HepG2 (cell line): ENCODE data around the gene WDR3. TPM values are rescaled to one million over a fixed set of nuclear protein-coding genes. Genes with fewer than 3 reads are reported as not detected.
A peak's percentile ranks its signal among the peaks of the same experiment; 100 is the strongest.

ENCODE experiments used
- ATAC-seq: fragments of 200-7000 bp; cut with Tn5 transposase; 3 replicates; pipeline ENCODE4 v1.9.1; 2020; ENCODE audit warnings: mild to moderate bottlenecking, moderate library complexity
- BruUV-seq: library from RNA; stranded (reverse); fragments of 400-500 nt; replicated peaks from 2 replicates; lab custom pipeline; 2021; lab: Mats Ljungman, UMichigan
- CTCF ChIA-PET: fragments of 300-600 bp; formaldehyde crosslinking; extraction: SDS; loops from one replicate; lab custom pipeline; 2021; ENCODE audit warnings: low total read pairs, inconsistent platforms, low intra/inter-chr PET ratio; lab: Yijun Ruan, JAX
- POLR2A ChIA-PET: fragments of 350-600 bp; sonication (Branson Sonifier 250); formaldehyde crosslinking; loops from one replicate; lab custom pipeline; 2020; ENCODE audit warnings: antibody characterized with exemption, inconsistent platforms; lab: Yijun Ruan, JAX
- DNase-seq: peaks from one replicate; pipeline ENCODE4 v3.0.0-alpha.2; 2015; ENCODE audit warnings: low spot score
- FAIRE-seq: peaks from 3 replicates; lab custom pipeline; 2011; peaks lifted over from hg19 to GRCh38; lab: Jason Lieb, UNC
- H2AFZ ChIP-seq: one replicate; pipeline ENCODE4 v1.6.1; 2011; ENCODE audit warnings: low read length, inconsistent platforms
- H3K27ac ChIP-seq: fragments of 300-600 bp; 3 replicates; pipeline ENCODE4 v1.8.0; 2011; ENCODE audit warnings: mixed run types, mild to moderate bottlenecking, mixed read lengths, low read length, inconsistent platforms; ENCODE audit not compliant: insufficient read depth; ENCODE audit errors: extremely low read length
- H3K27me3 ChIP-seq, 2 experiments: fragments of 200-600 bp in 1 of 2; 2 replicates in 1 of 2; 3 replicates in 1 of 2; pipeline versions ENCODE4 v1.6.0 to v1.8.0; 2011; ENCODE audit warnings: low read length in 2 of 2, mild to moderate bottlenecking in 2 of 2, moderate library complexity in 2 of 2, inconsistent platforms in 1 of 2; ENCODE audit not compliant: insufficient read depth in 2 of 2, control insufficient read depth in 1 of 2
- H3K36me3 ChIP-seq, 2 experiments: fragments of 200-600 bp in 1 of 2; replicated peaks in 1 of 2; 2 replicates in 1 of 2; 3 replicates in 1 of 2; pipeline versions ENCODE4 v1.5.1 to v1.8.0; 2011; ENCODE audit warnings: low read length in 2 of 2, inconsistent platforms in 1 of 2; ENCODE audit not compliant: insufficient read depth in 2 of 2, control insufficient read depth in 1 of 2
- H3K4me1 ChIP-seq: 2 replicates; pipeline ENCODE4 v1.5.1; 2012; ENCODE audit warnings: low read length, inconsistent platforms; ENCODE audit not compliant: insufficient read depth
- H3K4me2 ChIP-seq: 2 replicates; pipeline ENCODE4 v1.6.0; 2011; ENCODE audit warnings: low read depth, low read length, inconsistent platforms
- H3K4me3 ChIP-seq, 3 experiments: fragments of 200-600 bp in 1 of 3; sonication (generic), shearing (Covaris generic) in 1 of 3; replicated peaks in 1 of 3; 2 replicates each; pipeline ENCODE4 v1.5.1; 2011 to 2016; ENCODE audit warnings: low read length in 3 of 3, inconsistent platforms in 2 of 3, low read depth in 2 of 3, mild to moderate bottlenecking in 2 of 3, control low read depth in 1 of 3, mixed read lengths in 1 of 3; ENCODE audit not compliant: insufficient read depth in 1 of 3
- H3K79me2 ChIP-seq: one replicate; pipeline ENCODE4 v1.6.1; 2011; ENCODE audit warnings: low read length, inconsistent platforms; ENCODE audit not compliant: insufficient read depth
- H3K9ac ChIP-seq: 2 replicates; pipeline ENCODE4 v1.6.0; 2011; ENCODE audit warnings: mild to moderate bottlenecking, low read depth, low read length, inconsistent platforms; ENCODE audit not compliant: insufficient read depth
- H3K9me3 ChIP-seq: 2 replicates; pipeline ENCODE4 v1.5.1; 2012; ENCODE audit warnings: mild to moderate bottlenecking, low read length
- H4K20me1 ChIP-seq: 2 replicates; pipeline ENCODE4 v1.6.0; 2011; ENCODE audit warnings: inconsistent platforms, mild to moderate bottlenecking, low read length, moderate library complexity; ENCODE audit not compliant: insufficient read depth
- ATF7-NPFF ChIP-seq: sonication (generic); formaldehyde crosslinking; IDR thresholded peaks from 2 replicates; pipeline ENCODE4 v1.8.1; 2023; ENCODE audit warnings: mild to moderate bottlenecking, low read depth, missing genetic modification reagents, moderate library complexity
- CTCF ChIP-seq: sonication (generic); formaldehyde crosslinking; IDR thresholded peaks from 2 replicates; pipeline ENCODE4 v1.5.0; 2020; ENCODE audit warnings: mild to moderate bottlenecking, missing genetic modification reagents, moderate library complexity
- FIP1L1 ChIP-seq: fragments of 200-400 bp; formaldehyde crosslinking; IDR thresholded peaks from 2 replicates; pipeline ENCODE4 v1.6.1; 2018; ENCODE audit warnings: low read depth, mild to moderate bottlenecking, low read length, moderate library complexity, borderline replicate concordance; ENCODE audit not compliant: insufficient read depth
- ISX ChIP-seq: sonication (generic); formaldehyde crosslinking; conservative IDR thresholded peaks from 2 replicates; pipeline ENCODE4 v1.5.0; 2020; ENCODE audit warnings: missing genetic modification reagents
- KIAA2018 ChIP-seq: sonication (generic); formaldehyde crosslinking; IDR thresholded peaks from 2 replicates; pipeline ENCODE4 v1.5.0; 2020; ENCODE audit warnings: mild to moderate bottlenecking, missing genetic modification reagents, borderline replicate concordance
- MTF1 ChIP-seq: sonication (generic); formaldehyde crosslinking; IDR thresholded peaks from 2 replicates; pipeline ENCODE4 v1.5.0; 2020; ENCODE audit warnings: missing genetic modification reagents
- PPARG ChIP-seq: conservative IDR thresholded peaks from 2 replicates; pipeline ENCODE4 v1.6.1; 2016; ENCODE audit warnings: missing biosample characterization, missing genetic modification reagents
- RFX3 ChIP-seq: IDR thresholded peaks from 2 replicates; pipeline ENCODE4 v1.6.1; 2016; ENCODE audit warnings: missing biosample characterization, missing genetic modification reagents
- ZBTB7A ChIP-seq: sonication (generic); formaldehyde crosslinking; IDR thresholded peaks from 2 replicates; pipeline ENCODE4 v1.8.0; 2022; ENCODE audit warnings: mild to moderate bottlenecking, missing genetic modification reagents
- ZEB1 ChIP-seq: IDR thresholded peaks from 2 replicates; pipeline ENCODE4 v1.6.1; 2012; ENCODE audit warnings: mild to moderate bottlenecking, low read depth, inconsistent platforms; ENCODE audit not compliant: insufficient replicate concordance
- ZKSCAN5 ChIP-seq: sonication (generic); formaldehyde crosslinking; IDR thresholded peaks from 2 replicates; pipeline ENCODE4 v1.5.1; 2020; ENCODE audit warnings: mild to moderate bottlenecking, missing genetic modification reagents
- WGBS: methylation state at CpG from one replicate; pipeline ENCODE4 v1.1.6; 2017; ENCODE audit warnings: low lambda C conversion rate; 5-methylcytosine and 5-hydroxymethylcytosine counted together
- in situ Hi-C: cut with HindIII; loops from 2 replicates; pipeline ENCODE4 v1.10.0; 2017; ENCODE audit warnings: low pct_unique_long_range_greater_than_20kb; ENCODE audit not compliant: extremely low pct_ligation_motif_present
- intact Hi-C: fragments of 100-400 bp; cut with micrococcal nuclease; formaldehyde crosslinking; loops from one replicate; pipeline ENCODE4 v1.10.0; 2022; ENCODE audit not compliant: unreplicated experiment
- polyA plus RNA-seq, 8 experiments: library from polyadenylated mRNA; depleted of rRNA in 3 of 8; stranded (reverse) in 7 of 8; unstranded in 1 of 8; fragments of >200 nt; fragmentation: Illumina TruSeq in 4 of 8; extraction: Trizol in 4 of 8; gene quantifications; 2 replicates each; pipeline versions ENCODE4 v1.2.1 to v1.2.3, GENCODE V29; 2011 to 2016; ENCODE audit warnings: low read depth in 4 of 8, missing spikeins in 1 of 8, mixed read lengths in 1 of 8; ENCODE audit not compliant: insufficient read depth in 1 of 8
- total RNA-seq, 5 experiments: library from RNA; depleted of rRNA; stranded (reverse); fragments of >200 nt; fragmentation: Illumina TruSeq; extraction: Trizol; gene quantifications; 2 replicates each; pipeline ENCODE4 v1.2.3, GENCODE V29; 2016; ENCODE audit warnings: low read depth in 1 of 5

Gene WDR3
- total and polyA plus RNA-seq, 2 of the 13 experiments (the other 11 are each of a cell fraction or from before 2014, with no cell fraction given), result 15.9 to 55.5 TPM

- TF ChIP-seq ZKSCAN5 (CRISPR knock-in tag) (no peak), ATF7-NPFF (CRISPR knock-in tag) (no peak), ZEB1 (no peak), RFX3 (CRISPR knock-in tag) (no peak)
- TF ChIP-seq, all 625 proteins: peak for 0
Measured at GRCh38 chr1:117894078-117894477, 35.5 kb upstream of the WDR3 start (continued).

- Histone ChIP-seq H3K27me3 (no peaks in the 10 kb centered on the region), H3K36me3 (peaks cover 8 to 35% of the 10 kb centered on the region in 2 experiments), H3K4me2 (no peak overlapping the region), H3K4me1 (no peaks in the 10 kb centered on the region), H3K79me2 (no peaks in the 10 kb centered on the region), H3K27ac (no peak overlapping the region), H4K20me1 (no peaks in the 10 kb centered on the region), H3K9me3 (no peaks in the 10 kb centered on the region), H2AFZ (no peak overlapping the region), H3K9ac (no peak overlapping the region), H3K4me3 (no peak overlapping the region)
- no TSS peak for BruUV-seq
- POLR2A ChIA-PET, result no interaction called here
- DNase-seq (peak; percentile 63), ATAC-seq (peak; percentile 44; the same call in 2 of the 3 replicates), FAIRE-seq (no peak)
- WGBS, result 17% methylated on average over 4 of the region's 4 CpGs
- intact Hi-C loops (loop anchor here (1.0 to 2.0 kb wide), 5 partner anchors 79 to 383 kb away; no protein-coding TSS in a partner anchor), in situ Hi-C loops (loop anchor here (5.0 kb wide), 1 partner anchor 83 kb away; no protein-coding TSS in a partner anchor)
- CTCF ChIA-PET, result interaction anchor here (1.0 to 4.1 kb wide), 5 partner anchors 53 to 382 kb away, joined by 4 to 38 read pairs (median 8); no protein-coding TSS in a partner anchor
- no peak for TF ChIP-seq PPARG (CRISPR knock-in tag)
- TF ChIP-seq ISX, result no peak
- peak; percentile 81 for TF ChIP-seq CTCF
- TF ChIP-seq ZBTB7A (CRISPR knock-in tag), result no peak
- TF ChIP-seq MTF1 (CRISPR knock-in tag), result no peak
- TF ChIP-seq FIP1L1, result no peak
- TF ChIP-seq KIAA2018 (CRISPR knock-in tag), result no peak
Measured at GRCh38 chr1:117895482-117896114, 33.9 kb upstream of the WDR3 start.
